ENCODE data around the gene FAR2.
A peak's percentile ranks its signal among the peaks of the same experiment; 100 is the strongest.
"Not testable (repeated sequence)": the region's sequence is repeated elsewhere in the genome, so short reads cannot be mapped to it uniquely, and the experiment has no call there.

FAR2 gene

DNA sequence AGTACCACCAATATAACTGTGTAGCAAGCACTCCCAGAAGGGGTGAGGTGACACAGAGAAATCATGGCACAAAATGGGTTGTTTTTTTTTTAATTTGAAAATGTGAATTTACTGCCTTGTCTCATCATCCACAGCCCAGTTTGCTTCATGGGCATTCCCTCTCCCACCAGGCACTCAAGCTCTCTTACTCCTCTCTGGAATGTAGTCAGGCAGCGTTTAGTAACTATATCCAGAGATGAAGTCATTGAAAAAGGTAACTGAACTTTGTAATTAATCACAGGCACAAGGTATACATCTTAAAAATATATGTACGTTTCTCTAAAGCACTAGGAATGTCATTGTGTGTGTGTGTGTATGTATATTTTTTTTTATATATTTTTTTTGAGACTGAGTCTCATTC lies 91.4 kb downstream of the FAR2 start:
- no peak for DNase-seq

DNA sequence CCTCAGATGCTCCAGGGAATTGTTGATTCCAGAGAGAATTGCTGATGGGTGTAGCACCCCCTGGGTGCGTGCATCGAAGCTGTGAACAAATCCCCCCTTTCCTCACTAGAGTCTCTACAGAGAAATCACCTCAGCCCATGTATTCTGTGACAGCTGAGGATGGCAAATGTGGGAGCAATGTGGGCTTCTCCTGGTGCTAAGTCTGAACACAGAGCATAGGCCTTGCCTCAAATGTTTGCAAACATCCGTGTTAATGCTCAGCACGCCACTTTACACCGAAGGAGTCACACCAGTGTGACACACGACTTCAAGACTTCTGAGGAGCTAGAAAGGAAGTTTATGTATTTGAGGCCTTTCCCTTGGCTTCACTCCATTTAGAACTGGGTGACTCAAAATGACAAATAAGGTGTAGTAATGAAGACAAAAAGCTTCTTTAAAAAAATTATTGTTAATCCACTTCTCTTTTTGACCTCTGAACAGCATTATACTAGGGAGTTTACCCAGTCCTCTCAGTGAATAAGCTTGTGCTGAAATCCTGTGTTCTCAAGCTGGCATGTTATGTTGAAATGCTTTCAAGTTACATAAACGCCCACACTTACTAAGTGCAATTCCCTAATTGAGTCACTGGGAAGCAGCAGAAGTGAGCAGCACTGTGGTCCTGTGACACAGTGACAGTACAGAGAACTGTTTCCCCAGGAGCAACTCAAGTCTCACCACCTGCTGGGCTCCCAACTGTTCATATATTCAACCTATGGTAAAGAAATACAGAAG lies 92.9 kb downstream of the FAR2 start:
- peak in 1 of 2 donors; percentile 19 for DNase-seq

- no peak for DNase-seq
These were observed 93.9 kb downstream of the FAR2 start for GRCh38 chr12:29242921-29243431.

GRCh38 chr12:29244159-29244765 lies 95.2 kb downstream of the FAR2 start:
- no peak for DNase-seq

- no peak for DNase-seq
These were observed 96.2 kb downstream of the FAR2 start for GRCh38 chr12:29245246-29245645.

GRCh38 chr12:29249930-29250329 lies 100.9 kb downstream of the FAR2 start:
- DNase-seq: no peak

- no peak for DNase-seq
These were observed 105.0 kb downstream of the FAR2 start for GRCh38 chr12:29253906-29254625.

DNA sequence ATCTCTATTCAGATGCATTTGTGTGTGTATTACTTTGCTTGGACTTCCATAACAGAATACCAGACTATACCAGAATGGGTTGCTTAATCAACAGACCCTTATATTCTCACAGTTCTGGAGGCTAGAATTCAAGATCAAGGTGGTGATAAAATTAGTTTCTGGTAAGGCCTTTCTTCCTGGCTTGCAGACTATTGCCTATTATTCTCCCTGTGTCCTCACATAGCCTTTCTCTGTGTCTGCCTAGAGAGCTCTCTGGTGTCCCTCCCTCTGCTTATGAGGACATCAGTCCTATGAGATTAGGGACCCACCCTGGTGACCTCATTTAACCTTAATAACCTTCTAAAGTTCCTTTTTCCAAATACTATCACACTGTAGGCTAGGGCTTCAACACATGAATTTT lies 106.0 kb downstream of the FAR2 start:
- no peak for DNase-seq

- no peak for DNase-seq
These were observed 107.5 kb downstream of the FAR2 start for GRCh38 chr12:29256598-29256997.

- not testable (repeated sequence) for DNase-seq
These were observed 108.6 kb downstream of the FAR2 start for GRCh38 chr12:29257687-29258086.

DNA sequence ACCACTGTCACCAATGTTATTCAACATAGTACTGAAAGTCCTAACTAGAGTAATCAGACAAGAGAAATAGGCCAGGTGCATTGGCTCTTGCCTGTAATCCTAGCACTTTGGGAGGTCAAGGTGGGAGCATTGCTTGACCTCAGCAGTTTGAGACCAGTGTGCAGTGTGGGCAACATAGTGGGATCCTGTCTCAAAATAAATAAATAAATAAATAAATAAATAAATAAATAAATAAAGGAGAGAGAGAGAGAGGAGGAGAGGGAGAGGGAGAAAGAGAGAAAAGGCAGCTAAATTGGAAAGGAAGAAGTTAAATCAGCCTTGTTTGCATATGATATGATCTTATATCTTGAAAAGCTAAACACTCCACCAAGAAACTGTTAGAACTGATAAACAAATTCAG lies 115.3 kb downstream of the FAR2 start:
- no peak for DNase-seq

DNA sequence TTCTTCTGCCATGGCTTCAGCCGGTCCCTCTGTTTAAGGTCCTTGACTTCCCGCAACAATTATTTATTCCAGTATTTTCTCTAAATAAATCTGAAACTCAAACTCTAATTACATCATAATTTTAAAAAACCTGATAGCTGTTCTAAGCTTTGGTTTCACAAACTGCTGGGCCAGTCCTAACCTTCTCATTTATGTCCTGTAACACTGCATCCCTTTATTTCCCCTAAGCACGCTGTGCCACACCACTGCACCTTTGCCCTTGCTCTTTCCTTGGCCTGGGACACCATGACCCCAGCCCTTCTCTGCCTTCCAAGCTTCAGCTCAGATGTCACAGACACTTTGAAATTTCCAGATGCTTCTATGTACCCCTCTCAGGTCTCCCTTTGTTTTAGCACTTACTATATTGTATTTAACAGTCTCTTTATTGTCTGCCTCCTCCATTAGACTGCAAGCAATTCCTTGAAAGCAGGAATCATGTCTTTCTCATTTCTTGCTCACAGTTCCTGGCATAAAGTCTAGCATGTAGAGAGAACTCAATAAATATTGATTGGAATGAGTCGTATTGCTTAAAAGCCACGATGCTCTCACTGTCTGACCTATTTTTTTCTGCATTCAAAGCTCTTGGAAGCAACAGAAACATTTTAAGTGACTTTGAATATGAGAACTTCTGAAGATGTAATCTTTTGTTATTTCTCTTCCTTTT lies 120.8 kb downstream of the FAR2 start:
- DNase-seq: no peak

- DNase-seq: no peak
These were observed 121.4 kb downstream of the FAR2 start for GRCh38 chr12:29270446-29270845.

- DNase-seq: no peak
These were observed 124.2 kb downstream of the FAR2 start for GRCh38 chr12:29273178-29273843.

- DNase-seq: no peak
These were observed 126.8 kb downstream of the FAR2 start for GRCh38 chr12:29275834-29276233.

DNA sequence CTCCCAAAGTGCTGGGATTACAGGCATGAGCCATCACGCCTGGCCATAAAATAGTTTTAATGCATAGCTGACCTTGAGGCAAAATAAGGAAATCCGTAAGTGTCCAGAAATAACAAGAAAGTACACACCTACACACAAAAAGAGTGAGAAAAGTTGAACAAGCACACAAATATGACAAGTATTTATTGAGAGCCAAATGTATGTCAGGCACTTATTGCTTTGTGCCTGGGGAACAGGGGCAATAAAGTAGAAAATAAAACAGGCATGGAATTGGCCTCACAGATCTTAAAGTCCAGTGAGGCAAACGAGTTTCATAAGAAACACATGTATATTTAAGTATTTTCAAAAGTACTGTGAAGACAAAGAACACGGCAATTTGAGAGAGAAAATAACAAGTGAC lies 128.2 kb downstream of the FAR2 start:
- DNase-seq: no peak

GRCh38 chr12:29278673-29279420 lies 129.8 kb downstream of the FAR2 start:
- no peak for DNase-seq

- no peak for DNase-seq
These were observed 132.4 kb downstream of the FAR2 start for GRCh38 chr12:29281371-29282005.

DNA sequence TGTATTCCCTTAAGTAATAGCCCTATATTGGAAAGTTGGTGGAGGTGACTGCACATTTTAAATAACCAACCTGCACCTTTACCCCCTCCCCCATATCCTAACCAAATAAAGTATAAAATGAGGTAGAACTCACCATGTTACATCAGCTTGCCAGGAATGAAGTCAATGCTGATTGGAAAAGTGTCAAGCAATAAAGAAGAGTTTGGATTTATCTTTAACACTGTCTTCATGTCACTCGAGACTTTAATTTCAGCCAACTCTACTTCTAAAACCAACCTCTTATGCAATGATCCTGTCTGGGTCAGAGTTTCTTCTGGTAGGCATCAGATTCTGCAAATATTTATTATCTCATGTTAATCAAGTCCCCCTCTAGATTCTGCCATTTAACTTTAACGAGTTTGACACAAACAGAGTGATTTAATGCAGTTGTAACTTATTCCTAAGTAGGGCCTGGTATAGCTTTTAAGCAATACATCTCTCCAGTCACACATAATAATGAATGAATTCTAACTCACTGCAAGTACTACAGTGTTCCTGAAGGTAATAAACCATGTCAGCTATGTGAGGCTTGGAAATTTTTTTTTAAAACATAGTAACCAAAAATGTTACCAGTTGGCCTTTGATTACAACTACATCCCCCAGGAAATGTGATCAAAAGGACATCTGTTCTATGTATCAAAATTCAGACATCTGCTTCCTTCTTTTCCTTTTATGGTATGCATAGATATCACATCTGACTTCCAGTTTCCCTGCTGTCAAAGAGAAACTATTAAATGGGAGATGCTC lies 133.1 kb downstream of the FAR2 start:
- DNase-seq: no peak

DNA sequence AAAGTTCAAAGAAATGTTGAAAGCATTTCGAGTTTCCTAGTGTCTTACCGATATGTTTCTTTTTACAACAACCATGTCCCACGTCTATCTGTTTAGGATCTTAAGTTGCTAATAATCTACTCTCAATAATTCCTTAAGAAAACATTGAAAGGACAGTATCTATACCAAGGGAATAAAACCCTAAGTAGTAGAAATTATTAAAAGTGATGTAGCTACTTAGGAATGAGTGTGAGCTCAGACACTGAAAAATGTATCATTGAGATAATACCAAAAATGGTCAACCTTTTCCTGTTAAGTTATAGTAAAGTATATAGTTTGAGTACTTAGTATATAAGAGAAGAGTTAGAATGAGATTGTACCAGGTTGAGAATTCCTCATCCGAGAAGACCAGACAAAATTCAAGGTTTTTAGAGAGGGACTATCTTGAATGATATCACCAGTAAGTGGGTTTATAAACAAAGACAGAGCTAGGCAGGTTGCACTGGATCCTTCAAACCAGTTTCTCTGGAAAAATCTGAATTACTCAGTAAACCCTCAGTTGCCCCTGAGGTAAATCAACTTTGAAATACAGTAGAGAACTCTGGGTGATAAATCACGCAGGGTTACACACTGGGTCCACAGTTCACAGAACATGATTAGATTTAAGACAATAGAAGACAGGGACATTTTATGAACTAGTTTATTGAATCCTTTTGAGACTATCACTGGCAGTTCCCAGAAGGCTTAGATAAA lies 135.1 kb downstream of the FAR2 start:
- no peak for DNase-seq

Data from stimulated activated CD4-positive, alpha-beta T cell treated with anti-CD3 and anti-CD28 coated beads, Interleukin-2, amount 100 ng/mL, for 24 hours (primary cell).